ENCODE data around the gene CEP192. TPM values are rescaled to one million over a fixed set of nuclear protein-coding genes. Genes with fewer than 3 reads are reported as not detected.

CEP192 gene
- total and polyA plus RNA-seq, 2 donors (not counting 1 experiment from before 2014, with no cell fraction given): 39.3 to 47.3 TPM

- H3K79me2 ChIP-seq (ENCODE audit: control insufficient read depth, insufficient read depth, low read length): peaks cover 34% of the 10 kb centered on the region
- H3K9ac ChIP-seq (ENCODE audit: low read length): no peak overlapping the region
- no peaks in the 10 kb centered on the region for H3K27me3 Mint-ChIP-seq
- H3K27me3 ChIP-seq (replicated peaks in 1 of 4; ENCODE audit: control extremely low read depth in 1 of 4, control insufficient read depth in 3 of 4, insufficient read depth in 4 of 4, low read length in 3 of 4): no peaks in the 10 kb centered on the region
- H3K9me3 ChIP-seq (ENCODE audit: control extremely low read depth in 1 of 3, control insufficient read depth in 2 of 3, insufficient read depth in 1 of 3, low read length in 2 of 3): no peaks in the 10 kb centered on the region
- H3K27ac Mint-ChIP-seq: peak overlapping the region; percentile 47
- peaks cover 4 to 8% of the 10 kb centered on the region in 2 experiments for H3K36me3 ChIP-seq (replicated peaks in 1 of 2; ENCODE audit: control extremely low read depth in 1 of 2, control insufficient read depth in 1 of 2, extremely low read depth in 1 of 2, insufficient read depth in 2 of 2, low read length in 1 of 2)
- TF ChIP-seq EZH2 (IDR thresholded peaks at IDR 0.05; ENCODE audit: borderline replicate concordance, insufficient read depth, low read depth, low read length, poor library complexity, severe bottlenecking) (no peak), CTCF (IDR thresholded peaks at IDR 0.05) (no peak)
- H3K4me3 Mint-ChIP-seq: peak overlapping the region; percentile 99
- POLR2A ChIA-PET: no interaction called here
- DNase-seq: no peak
- CTCF ChIA-PET: no interaction called here
- H3K27ac ChIP-seq (ENCODE audit: low read length in 2 of 2): no peak overlapping the region
- peaks cover 19 to 25% of the 10 kb centered on the region in 2 donors for H3K4me1 ChIP-seq (ENCODE audit: control insufficient read depth in 2 of 2, insufficient read depth in 2 of 2, low read length in 2 of 2)
- peaks cover 36% of the 10 kb centered on the region for H3K4me1 Mint-ChIP-seq
- H3K4me3 ChIP-seq (ENCODE audit: control extremely low read depth in 1 of 5, extremely low read depth in 1 of 5, insufficient read depth in 1 of 5, low read depth in 2 of 5, low read length in 4 of 5): no peak overlapping the region
- H3K9me3 Mint-ChIP-seq (ENCODE audit: insufficient read depth): no peaks in the 10 kb centered on the region
- peak overlapping the region; percentile 97 for H2AFZ ChIP-seq (ENCODE audit: insufficient read depth, low read depth, low read length, poor library complexity, severe bottlenecking)
- H4K20me1 ChIP-seq (ENCODE audit: control insufficient read depth, insufficient read depth, low read length, poor library complexity, severe bottlenecking): peaks cover 21% of the 10 kb centered on the region
- ATAC-seq (ENCODE audit: low read depth): no peak
- WGBS (ENCODE audit: insufficient coverage): 100% methylated on average over 7 of the region's 8 CpGs
- intact Hi-C loops (cut with micrococcal nuclease): loop anchor here (5.0 kb wide), 3 partner anchors 152 to 623 kb away; no protein-coding TSS in a partner anchor
- no peak overlapping the region for H3K4me2 ChIP-seq (replicated peaks; ENCODE audit: low read depth, low read length, poor library complexity, severe bottlenecking)
These were observed 1.6 kb upstream of the CEP192 start for GRCh38 chr18:12989397-12990122.

GRCh38 chr18:12990123-12990475 is 1.1 kb upstream of the CEP192 start:
- ChIA-PET CTCF (interaction anchor here (0.6 to 1.4 kb wide), 3 partner anchors 10 to 613 kb away, joined by 4 to 5 read pairs (median 4); partner anchors contain the start of genes AFG3L2 and SEH1L), POLR2A (interaction anchor here (1.4 kb wide), 1 partner anchor 106 kb away, joined by 5 read pairs; the partner anchor contains the start of gene PTPN2)
- H3K9ac ChIP-seq (ENCODE audit: low read length): no peak overlapping the region
- H3K4me3 Mint-ChIP-seq: peak overlapping the region; percentile 99
- H3K27ac ChIP-seq (ENCODE audit: low read length in 2 of 2): no peak overlapping the region
- DNase-seq: no peak
- H3K79me2 ChIP-seq (ENCODE audit: control insufficient read depth, insufficient read depth, low read length): peaks cover 39% of the 10 kb centered on the region
- intact Hi-C loops (cut with micrococcal nuclease): loop anchor here (5.0 kb wide), 3 partner anchors 153 to 622 kb away; no protein-coding TSS in a partner anchor
- H3K9me3 Mint-ChIP-seq (ENCODE audit: insufficient read depth): no peaks in the 10 kb centered on the region
- H3K4me1 ChIP-seq (ENCODE audit: control insufficient read depth in 2 of 2, insufficient read depth in 2 of 2, low read length in 2 of 2): peaks cover 19 to 25% of the 10 kb centered on the region in 2 donors
- peak overlapping the region; percentile 69 for H3K4me2 ChIP-seq (replicated peaks; ENCODE audit: low read depth, low read length, poor library complexity, severe bottlenecking)
- ATAC-seq (ENCODE audit: low read depth): no peak
- H3K27me3 Mint-ChIP-seq: no peaks in the 10 kb centered on the region
- H3K27ac Mint-ChIP-seq: peak overlapping the region; percentile 47
- H3K4me3 ChIP-seq (ENCODE audit: control extremely low read depth in 1 of 5, extremely low read depth in 1 of 5, insufficient read depth in 1 of 5, low read depth in 2 of 5, low read length in 4 of 5): peak overlapping the region in 4 of 5 experiments; percentile 63 to 97 (median 80)
- TF ChIP-seq CTCF (IDR thresholded peaks at IDR 0.05) (no peak), EZH2 (IDR thresholded peaks at IDR 0.05; ENCODE audit: borderline replicate concordance, insufficient read depth, low read depth, low read length, poor library complexity, severe bottlenecking) (no peak)
- H2AFZ ChIP-seq (ENCODE audit: insufficient read depth, low read depth, low read length, poor library complexity, severe bottlenecking): peak overlapping the region; percentile 97
- H3K4me1 Mint-ChIP-seq: peaks cover 36% of the 10 kb centered on the region
- H4K20me1 ChIP-seq (ENCODE audit: control insufficient read depth, insufficient read depth, low read length, poor library complexity, severe bottlenecking): peaks cover 25% of the 10 kb centered on the region
- WGBS (ENCODE audit: insufficient coverage): 45% methylated on average over 2 of the region's 2 CpGs
- H3K27me3 ChIP-seq (replicated peaks in 1 of 4; ENCODE audit: control extremely low read depth in 1 of 4, control insufficient read depth in 3 of 4, insufficient read depth in 4 of 4, low read length in 3 of 4): no peaks in the 10 kb centered on the region
- peaks cover 2 to 10% of the 10 kb centered on the region in 2 experiments for H3K36me3 ChIP-seq (replicated peaks in 1 of 2; ENCODE audit: control extremely low read depth in 1 of 2, control insufficient read depth in 1 of 2, extremely low read depth in 1 of 2, insufficient read depth in 2 of 2, low read length in 1 of 2)
- H3K9me3 ChIP-seq (ENCODE audit: control extremely low read depth in 1 of 3, control insufficient read depth in 2 of 3, insufficient read depth in 1 of 3, low read length in 2 of 3): no peaks in the 10 kb centered on the region
